HS-27A (cell line): Measurements from ENCODE around the gene SH3PXD2B.
"Not testable (repeated sequence)": the region's sequence is repeated elsewhere in the genome, so short reads cannot be mapped to it uniquely, and the experiment has no call there.

Source experiments
- DNase-seq: peaks from one replicate; pipeline ENCODE4 v3.0.0-alpha.2; 2012; ENCODE audit warnings: low read depth, missing footprints

Gene SH3PXD2B

DNA sequence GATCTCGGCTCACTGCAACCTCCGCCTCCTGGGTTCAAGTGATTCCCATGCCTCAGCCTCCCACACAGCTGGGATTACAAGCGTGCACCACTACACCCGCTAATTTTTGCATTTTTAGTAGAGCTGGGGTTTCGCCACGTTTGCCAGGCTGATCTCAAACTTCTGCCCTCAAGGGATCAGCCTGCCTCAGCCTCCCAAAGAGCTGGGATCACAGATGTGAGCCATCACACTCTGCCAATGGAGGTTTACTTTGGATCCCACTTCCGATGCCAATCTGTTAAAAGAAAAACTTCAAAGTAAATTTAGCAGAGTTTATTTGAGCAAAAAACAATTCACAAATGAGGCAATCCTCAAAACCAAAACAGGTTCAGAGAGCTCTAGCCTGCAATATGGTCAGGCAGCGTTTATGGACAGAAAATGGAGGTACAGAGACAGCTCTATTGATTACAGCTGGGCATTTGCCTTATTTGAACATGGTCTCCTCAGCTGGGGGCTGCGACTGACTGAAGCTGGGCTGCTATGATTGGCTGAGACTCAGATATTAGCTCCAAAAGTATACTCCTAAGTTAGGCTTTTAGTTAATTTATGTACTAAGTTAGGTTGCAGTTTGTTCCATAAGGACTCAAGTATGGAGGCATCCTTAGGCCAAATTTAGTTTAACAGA, 152.1 kb downstream of the SH3PXD2B start:
- DNase-seq, result no peak

- no peak for DNase-seq
Observed at GRCh38 chr5:172299916-172300439, 154.3 kb downstream of the SH3PXD2B start.

DNA sequence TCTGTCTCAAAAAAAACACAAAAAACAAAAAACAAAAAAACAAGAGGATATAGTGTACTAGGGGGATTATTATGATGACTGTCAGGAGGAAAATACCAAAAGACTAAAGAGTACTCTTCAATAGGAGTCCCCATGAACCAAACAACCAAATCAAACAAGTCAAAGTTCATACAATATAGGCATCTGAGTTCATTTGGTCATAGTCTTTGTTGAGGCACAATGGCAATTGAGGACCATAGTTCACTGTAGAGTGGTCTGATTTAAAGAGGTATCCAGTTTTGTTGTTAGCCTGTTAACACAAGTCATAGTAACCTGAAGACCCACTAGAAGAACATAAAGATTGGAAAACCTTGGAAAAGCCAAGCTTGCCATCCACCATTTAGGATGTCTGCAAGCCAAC, 159.5 kb downstream of the SH3PXD2B start:
- no peak for DNase-seq

DNA sequence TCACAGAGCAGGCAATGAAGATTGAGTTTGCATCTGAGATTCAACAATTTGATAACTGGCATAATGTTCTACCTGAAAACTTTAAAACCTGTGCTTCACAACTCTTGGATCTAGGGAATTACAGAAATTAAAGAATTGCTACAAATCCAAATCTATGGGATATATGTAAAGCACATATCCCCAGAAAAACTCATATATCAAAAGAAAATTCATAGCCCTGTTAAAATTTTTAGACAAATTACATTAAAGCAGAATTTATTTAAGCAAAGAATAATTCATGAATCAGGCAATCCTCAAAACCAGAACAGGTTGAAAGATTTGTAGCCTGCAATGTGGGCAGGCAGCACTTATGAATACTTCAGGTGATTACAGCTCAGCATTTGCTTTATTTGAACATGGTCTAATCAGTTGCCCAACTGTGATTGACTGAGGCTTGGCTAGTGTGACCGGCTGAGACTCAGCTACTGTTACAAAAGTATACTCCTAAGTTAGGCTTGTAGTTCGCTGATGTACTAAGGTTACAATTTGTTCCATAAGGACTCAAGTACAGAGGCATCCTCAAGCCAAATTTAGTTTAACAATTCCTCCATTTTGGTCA, 160.5 kb downstream of the SH3PXD2B start:
- DNase-seq, result no peak

- DNase-seq, result peak; percentile 11
Observed at GRCh38 chr5:172293054-172293744, 161.1 kb downstream of the SH3PXD2B start.

- not testable (repeated sequence) for DNase-seq
Observed at GRCh38 chr5:172291837-172292236, 162.5 kb downstream of the SH3PXD2B start.

DNA sequence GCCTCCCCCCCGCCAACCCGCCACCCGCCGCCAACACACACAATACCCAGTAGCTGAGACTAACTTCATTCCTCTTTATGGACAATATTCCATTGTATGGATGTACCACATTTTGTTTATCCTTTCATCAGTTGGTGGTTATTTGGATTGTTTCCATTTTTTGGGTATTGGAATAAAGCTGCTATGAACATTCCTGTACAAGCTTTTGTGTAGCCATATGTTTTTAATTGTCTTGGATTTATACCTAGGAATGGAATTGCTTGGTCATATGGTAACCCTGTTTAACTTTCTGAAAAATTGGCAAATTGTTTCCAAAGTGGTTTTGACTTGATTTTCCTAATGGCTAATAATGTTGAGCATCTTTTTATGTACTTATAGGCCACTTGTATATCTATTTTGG, 165.9 kb downstream of the SH3PXD2B start:
- no peak for DNase-seq

DNA sequence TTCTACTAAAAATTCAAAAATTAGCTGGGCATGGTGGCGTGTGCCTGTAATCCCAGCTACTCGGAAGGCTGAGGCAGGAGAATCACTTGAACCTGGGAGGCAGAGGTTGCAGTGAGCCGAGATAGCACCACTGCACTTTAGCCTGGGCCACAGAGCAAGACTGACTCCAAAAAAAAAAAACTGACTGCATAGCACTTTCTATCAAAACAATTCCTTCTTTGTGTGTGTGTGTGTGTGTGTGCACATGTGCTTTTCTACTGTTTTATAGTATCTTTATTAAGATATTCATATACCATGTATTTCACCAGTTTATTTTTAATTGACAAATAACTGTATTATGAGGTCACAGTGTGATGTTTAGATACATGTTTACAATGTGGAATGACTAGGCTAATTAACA, 167.2 kb downstream of the SH3PXD2B start:
- not testable (repeated sequence) for DNase-seq

DNA sequence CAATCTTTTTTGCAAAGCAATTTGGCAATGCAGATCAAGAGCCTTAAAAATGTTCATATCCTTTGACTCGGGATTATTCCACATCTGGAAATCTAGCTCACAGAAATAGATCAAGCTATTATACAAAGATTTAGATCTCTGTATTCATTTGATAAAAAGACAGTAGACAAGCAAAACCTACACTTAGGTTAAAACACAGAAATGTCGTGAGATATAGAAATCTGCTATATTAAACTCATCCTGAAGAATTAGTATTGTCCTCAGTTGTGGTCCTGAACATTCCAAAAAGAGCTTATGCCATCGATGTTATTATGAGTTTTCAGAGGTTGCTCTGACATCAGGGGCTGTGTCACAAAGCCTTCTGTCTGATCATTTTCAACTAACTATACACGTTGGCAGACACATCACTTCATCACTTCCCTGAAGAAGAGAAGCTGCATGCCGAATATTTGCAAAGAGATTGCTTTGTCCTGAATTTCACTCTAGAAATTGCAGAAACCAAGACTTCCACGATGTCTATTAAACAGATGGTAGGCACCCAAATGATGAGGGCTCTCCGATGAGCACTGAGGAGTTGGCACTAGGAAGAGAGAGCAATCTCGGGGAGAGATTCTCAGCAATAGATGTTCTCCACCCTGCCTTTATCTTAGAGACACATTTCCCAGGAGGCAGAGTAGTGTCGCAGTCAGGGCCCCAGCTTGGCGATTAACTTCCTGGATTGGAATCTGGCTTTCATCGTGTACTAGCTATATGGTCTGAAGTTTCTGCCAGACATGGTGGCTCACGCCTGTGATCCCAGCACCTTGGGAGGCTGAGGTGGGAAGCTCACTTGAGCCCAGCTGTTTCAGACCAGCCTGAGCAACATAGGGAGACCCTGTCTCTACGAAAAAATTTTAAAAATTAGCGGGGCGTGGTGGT, 168.8 kb downstream of the SH3PXD2B start:
- no peak for DNase-seq

DNA sequence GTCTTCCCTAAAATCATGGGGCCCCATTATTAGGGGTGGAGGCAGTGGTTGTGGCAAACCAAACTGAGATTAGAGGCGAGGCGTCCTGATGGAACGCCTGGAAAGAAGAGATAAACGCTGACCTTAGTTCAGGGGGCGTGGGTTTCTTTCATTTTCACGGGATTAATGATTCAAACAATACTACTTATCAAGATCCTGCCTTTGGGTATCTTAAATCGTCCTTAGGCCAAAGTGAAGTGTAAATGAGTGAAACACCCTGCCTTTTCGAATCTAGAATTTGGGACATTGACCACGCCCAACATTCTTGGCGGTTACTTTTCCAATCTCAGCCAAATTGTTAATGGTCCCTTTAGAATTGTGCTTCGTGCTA, 169.7 kb downstream of the SH3PXD2B start:
- peak; percentile 12 for DNase-seq

GRCh38 chr5:172283862-172284610, 170.3 kb downstream of the SH3PXD2B start:
- peak; percentile 19 for DNase-seq

DNA sequence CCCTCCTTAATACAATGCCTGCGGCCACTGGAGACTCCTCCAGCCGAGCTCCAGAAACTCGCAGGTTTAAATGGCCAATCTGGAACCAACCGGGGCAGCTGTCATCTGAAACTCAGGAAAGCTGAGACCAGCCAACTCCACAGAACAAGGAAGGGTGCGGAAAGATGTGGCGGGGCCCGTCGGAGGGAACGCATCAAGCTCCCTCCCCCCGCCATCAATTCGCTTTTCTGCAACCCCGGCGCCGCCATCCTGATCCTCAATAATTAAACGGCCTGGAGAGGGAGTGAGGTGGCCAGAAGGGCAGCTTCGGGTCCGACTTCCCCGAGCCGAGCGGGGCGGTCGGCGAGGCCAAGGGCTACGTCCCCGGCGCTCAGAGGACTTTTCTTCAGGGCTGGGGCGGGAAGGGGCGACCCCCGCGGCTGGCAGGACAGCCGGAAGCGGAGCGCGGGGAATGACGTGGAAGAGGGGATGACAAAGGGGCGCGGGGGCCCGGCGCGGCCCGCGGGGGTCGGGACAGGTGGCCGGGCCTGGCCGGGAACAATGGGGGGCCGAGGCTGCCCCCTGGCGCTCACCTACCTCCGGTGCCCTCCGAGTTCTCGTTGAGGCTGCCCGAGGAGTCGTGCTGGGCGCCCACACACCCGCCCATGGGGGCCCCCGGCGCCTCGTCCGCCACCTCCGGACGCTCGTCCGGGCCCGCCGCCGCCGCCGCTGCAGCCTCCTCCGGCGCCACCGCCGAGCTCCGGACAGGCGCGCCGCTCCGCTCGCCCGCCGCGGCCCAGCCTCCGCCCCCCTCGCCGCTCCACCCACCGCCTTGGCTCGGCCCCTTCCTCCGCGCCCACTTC, 171.1 kb downstream of the SH3PXD2B start, which contains the start of gene UBTD2:
UBTD2 (minus strand) TSS at position 745 of the 842 bp plus-strand sequence; CDS start at position 646, 99 bp downstream.
- DNase-seq, result peak; percentile 9

DNA sequence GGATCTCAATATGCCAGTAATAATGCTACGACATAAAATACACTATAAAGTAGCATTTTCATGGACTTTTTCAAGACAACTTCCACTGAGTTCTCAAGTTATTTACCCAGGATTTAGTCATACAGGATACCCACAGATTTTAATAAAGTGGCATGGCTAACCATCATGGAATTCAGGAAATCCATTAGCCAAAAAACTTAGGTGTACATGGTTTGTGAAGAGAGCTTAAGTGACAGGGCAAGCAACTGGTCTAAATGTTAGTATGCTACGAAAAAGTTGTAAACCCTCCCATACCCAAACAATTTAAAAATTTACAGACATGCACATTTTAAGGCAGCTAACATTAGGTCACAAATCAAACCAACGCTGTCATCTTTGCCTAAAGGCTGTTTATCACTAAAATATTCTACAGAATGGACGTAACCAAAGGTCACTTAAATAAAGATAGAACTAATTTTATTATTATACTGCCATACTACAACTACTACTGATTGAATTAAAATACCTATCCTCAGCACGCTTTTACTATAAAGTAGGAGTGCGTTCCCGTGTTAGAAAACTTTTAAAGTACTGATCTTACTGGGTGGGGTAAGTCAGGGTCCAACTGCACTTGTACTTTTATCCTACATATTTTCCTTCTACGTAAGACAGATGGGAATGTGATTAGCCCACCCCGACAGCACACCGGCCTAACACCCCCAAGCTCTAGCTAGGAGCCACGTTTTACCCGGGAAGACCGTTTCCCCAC, 171.9 kb downstream of the SH3PXD2B start:
- no peak for DNase-seq

- DNase-seq, result no peak
Observed at GRCh38 chr5:172281346-172281745, 173.0 kb downstream of the SH3PXD2B start.

DNA sequence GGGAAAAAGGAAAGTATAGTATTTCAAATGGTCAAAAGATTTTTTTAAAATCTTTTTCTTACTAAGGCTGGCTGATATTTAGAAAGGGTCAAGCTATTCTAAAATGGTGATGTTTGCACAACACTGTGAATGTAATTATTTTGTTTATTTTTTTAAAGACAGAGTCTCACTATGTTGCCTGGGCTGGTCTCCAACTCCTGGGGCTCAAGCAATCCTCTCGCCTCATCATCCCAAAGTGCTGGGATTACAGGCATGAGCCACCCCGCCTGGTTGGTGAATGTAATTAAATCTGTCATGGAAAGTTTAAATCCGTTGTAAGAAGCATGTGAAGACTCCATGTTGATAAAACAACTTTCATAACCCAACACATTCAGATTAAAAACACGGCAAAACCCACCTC, 173.4 kb downstream of the SH3PXD2B start:
- no peak for DNase-seq

GRCh38 chr5:172280317-172280716, 174.0 kb downstream of the SH3PXD2B start:
- DNase-seq, result no peak

DNA sequence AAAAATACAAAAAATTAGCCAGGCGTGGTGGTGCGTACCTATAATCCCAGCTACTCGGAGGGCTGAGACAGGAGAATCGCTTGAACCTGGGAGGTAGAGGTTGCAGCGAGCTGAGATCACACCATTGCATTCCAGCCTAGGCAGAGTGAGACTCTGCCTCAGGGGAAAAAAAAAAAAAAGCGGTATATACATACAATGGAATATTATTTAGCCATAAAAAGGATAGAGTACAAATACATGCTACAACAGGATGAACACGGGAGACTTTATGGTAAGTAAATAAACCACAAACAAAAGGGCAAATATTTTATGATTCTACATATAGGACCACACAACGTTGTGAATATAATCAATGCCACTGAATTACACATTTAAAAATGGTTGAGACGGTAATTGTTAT, 176.0 kb downstream of the SH3PXD2B start:
- no peak for DNase-seq

DNA sequence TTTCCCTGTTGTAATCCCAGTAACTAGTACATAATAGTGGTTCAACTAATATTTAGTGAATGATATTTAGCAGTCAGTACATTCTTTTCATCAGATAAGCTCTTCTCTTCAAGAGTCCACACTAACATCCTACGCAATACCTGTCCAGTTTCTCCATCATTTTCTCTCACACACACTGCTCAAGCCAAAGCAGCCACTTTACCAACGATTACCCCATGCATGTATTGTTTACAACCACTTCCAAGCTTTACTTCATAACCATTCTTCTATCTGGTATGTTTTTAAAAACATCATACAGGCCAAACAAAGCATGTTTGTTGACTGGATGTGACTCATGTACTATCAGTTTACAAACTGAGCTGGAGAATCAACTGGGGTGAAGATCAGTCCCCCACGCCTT, 178.1 kb downstream of the SH3PXD2B start:
- DNase-seq, result no peak
